PFSK-1 (cell line): ENCODE results near the gene NBEA.

Experiments used
- FOXP2 ChIP-seq: optimal IDR thresholded peaks from 2 replicates; pipeline ENCODE3; 2011; ENCODE audit warnings: borderline replicate concordance, control low read depth, inconsistent platforms; ENCODE audit not compliant: insufficient read depth; ENCODE audit errors: extremely low read length, extremely low read depth
- POLR2AphosphoS5 ChIP-seq: IDR thresholded peaks from 2 replicates; pipeline ENCODE4 v1.6.1; 2012; ENCODE audit warnings: low read depth, mild to moderate bottlenecking, control low read depth, low read length, moderate library complexity
- SIN3A ChIP-seq: IDR thresholded peaks from 2 replicates; pipeline ENCODE4 v1.6.1; 2012; ENCODE audit warnings: mild to moderate bottlenecking, low read length, moderate library complexity, borderline replicate concordance; ENCODE audit not compliant: insufficient read depth
- TAF1 ChIP-seq: IDR thresholded peaks from 2 replicates; pipeline ENCODE4 v1.6.1; 2012; ENCODE audit warnings: low read length, control low read depth, borderline replicate concordance; ENCODE audit not compliant: insufficient read depth
- TF ChIP-seq, protein P1 (sequence below), 2 experiments: IDR thresholded peaks; 2 replicates each; pipeline versions ENCODE4 v1.6.1 to v1.8.0; 2011 to 2012; ENCODE audit warnings: low read depth in 2 of 2, low read length in 2 of 2, control low read depth in 1 of 2, inconsistent platforms in 1 of 2, mild to moderate bottlenecking in 1 of 2, moderate library complexity in 1 of 2; ENCODE audit not compliant: insufficient read depth in 1 of 2

Gene NBEA

DNA sequence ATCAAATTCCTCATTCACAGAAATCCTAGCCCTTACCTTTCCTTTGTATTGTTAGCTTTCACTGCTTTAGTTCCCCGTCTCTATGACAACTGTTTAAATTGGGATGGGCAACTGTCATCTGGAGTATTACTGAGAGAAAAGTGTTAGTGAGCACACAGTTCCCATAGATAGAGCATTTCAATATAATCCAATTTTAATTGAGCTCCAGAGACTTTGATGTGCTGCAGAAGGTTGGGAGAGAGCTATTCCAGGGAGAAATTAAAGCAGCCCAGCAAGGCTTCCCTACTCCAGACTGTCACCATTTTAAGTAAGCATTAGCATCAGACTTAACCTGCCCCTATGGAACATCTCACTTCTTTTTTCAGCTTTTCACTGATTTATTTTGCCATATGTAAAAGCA is 589.5 kb downstream of the NBEA start:
- TF ChIP-seq FOXP2 (no peak), SIN3A (no peak), POLR2AphosphoS5 (no peak), TAF1 (no peak)
- TF ChIP-seq, protein P1, sequence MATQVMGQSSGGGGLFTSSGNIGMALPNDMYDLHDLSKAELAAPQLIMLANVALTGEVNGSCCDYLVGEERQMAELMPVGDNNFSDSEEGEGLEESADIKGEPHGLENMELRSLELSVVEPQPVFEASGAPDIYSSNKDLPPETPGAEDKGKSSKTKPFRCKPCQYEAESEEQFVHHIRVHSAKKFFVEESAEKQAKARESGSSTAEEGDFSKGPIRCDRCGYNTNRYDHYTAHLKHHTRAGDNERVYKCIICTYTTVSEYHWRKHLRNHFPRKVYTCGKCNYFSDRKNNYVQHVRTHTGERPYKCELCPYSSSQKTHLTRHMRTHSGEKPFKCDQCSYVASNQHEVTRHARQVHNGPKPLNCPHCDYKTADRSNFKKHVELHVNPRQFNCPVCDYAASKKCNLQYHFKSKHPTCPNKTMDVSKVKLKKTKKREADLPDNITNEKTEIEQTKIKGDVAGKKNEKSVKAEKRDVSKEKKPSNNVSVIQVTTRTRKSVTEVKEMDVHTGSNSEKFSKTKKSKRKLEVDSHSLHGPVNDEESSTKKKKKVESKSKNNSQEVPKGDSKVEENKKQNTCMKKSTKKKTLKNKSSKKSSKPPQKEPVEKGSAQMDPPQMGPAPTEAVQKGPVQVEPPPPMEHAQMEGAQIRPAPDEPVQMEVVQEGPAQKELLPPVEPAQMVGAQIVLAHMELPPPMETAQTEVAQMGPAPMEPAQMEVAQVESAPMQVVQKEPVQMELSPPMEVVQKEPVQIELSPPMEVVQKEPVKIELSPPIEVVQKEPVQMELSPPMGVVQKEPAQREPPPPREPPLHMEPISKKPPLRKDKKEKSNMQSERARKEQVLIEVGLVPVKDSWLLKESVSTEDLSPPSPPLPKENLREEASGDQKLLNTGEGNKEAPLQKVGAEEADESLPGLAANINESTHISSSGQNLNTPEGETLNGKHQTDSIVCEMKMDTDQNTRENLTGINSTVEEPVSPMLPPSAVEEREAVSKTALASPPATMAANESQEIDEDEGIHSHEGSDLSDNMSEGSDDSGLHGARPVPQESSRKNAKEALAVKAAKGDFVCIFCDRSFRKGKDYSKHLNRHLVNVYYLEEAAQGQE (IDR thresholded peaks at IDR 0.05; ENCODE audit: insufficient read depth in 1 of 2, low read depth in 2 of 2, low read length in 2 of 2): no peak

DNA sequence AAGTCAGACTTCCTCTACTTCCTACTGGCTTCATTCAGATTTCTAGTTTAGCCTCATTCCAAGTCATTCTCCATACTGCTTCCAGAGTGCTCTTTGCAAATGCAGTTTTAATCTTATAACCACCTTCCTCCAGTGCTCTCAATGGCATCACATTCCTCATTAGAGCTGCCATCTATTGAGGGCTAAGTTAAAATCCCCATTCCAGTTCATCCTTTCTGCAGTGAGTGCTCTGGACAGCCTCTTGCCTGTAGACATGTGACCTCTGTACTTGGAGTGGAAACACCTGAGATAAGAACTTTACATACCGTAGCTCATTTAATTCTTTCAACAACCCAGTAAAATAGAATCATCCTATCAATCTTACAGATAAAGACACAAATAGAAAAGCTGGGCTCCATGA is 592.3 kb downstream of the NBEA start:
- no peak for TF ChIP-seq FOXP2
- TF ChIP-seq, protein P1 (IDR thresholded peaks at IDR 0.05; ENCODE audit: insufficient read depth in 1 of 2, low read depth in 2 of 2, low read length in 2 of 2): no peak
- no peak for TF ChIP-seq TAF1
- TF ChIP-seq SIN3A: no peak
- TF ChIP-seq POLR2AphosphoS5: no peak

DNA sequence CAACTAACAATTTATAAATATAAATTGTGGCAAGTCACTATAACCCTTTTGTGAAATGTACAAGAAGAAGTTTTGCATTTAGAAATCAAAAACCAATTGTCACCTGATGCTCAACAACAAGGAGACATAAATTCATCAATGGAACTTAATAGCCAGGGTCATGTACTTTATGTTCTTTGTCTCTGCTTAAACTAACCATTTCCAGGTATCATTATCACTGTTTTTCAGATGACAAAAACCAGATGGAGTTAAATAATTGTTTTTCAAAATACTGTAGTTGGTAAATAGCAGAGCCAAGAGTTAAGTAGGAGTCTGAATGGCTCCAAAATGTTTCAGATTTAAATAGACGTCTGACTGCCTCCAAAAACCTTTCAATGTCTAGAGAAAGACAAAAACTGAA is 606.7 kb downstream of the NBEA start:
- no peak for TF ChIP-seq TAF1
- TF ChIP-seq FOXP2: no peak
- TF ChIP-seq, protein P1 (IDR thresholded peaks at IDR 0.05; ENCODE audit: insufficient read depth in 1 of 2, low read depth in 2 of 2, low read length in 2 of 2): no peak
- no peak for TF ChIP-seq SIN3A
- no peak for TF ChIP-seq POLR2AphosphoS5

DNA sequence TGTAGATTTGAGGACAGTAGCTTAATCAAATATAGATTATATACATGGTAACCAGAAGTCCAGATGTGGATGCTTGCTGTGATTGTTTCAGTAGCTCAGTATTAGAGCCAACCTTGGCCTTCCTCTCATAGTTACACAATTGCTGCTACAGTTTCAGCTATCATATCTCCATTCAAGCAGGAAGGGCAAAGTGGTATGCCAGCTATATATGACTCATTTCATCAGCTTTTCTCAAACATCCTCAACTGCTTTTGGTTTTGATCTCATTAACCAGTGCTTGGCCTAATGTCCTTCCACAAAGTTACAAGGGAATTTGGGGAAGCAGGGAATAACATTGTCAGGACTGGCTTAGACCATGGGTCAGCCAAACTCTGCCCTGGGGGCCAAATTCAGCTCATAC is 607.4 kb downstream of the NBEA start:
- no peak for TF ChIP-seq TAF1
- TF ChIP-seq, protein P1 (IDR thresholded peaks at IDR 0.05; ENCODE audit: insufficient read depth in 1 of 2, low read depth in 2 of 2, low read length in 2 of 2): no peak
- no peak for TF ChIP-seq FOXP2

DNA sequence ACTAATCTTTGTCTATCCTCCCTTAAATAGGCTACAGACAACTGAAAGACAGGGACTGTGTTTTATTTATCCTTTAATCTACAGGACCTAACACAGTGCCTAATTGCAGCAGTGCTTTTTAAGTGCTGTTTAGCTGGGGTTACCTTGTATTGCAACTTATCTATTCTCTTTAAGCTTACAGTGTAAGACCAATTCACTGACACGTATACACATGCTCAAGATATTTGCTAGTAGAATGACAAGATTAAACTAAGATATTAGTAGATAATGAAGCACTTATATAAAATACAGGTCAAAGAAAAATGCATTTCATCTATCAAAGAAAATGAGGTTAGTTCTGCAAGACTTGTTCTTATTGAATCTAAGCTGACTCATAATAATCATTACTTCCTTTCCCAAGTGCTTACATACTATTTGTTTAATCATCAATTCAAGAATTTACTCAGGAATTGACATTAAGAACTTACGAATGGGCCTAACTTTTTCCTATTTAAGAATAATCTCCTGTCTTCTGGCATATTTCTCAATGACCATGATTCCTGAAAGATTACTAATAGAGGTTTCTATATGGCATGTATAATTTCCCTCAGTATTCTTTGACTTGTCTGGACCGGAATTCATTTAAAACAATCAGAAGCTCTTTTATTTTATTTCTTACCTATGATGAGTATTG is 610.2 kb downstream of the NBEA start:
- no peak for TF ChIP-seq TAF1
- no peak for TF ChIP-seq SIN3A
- TF ChIP-seq FOXP2: no peak
- TF ChIP-seq, protein P1 (IDR thresholded peaks at IDR 0.05; ENCODE audit: insufficient read depth in 1 of 2, low read depth in 2 of 2, low read length in 2 of 2): no peak
- TF ChIP-seq POLR2AphosphoS5: no peak
